Measurements from ENCODE around the gene TLE7.

DNA sequence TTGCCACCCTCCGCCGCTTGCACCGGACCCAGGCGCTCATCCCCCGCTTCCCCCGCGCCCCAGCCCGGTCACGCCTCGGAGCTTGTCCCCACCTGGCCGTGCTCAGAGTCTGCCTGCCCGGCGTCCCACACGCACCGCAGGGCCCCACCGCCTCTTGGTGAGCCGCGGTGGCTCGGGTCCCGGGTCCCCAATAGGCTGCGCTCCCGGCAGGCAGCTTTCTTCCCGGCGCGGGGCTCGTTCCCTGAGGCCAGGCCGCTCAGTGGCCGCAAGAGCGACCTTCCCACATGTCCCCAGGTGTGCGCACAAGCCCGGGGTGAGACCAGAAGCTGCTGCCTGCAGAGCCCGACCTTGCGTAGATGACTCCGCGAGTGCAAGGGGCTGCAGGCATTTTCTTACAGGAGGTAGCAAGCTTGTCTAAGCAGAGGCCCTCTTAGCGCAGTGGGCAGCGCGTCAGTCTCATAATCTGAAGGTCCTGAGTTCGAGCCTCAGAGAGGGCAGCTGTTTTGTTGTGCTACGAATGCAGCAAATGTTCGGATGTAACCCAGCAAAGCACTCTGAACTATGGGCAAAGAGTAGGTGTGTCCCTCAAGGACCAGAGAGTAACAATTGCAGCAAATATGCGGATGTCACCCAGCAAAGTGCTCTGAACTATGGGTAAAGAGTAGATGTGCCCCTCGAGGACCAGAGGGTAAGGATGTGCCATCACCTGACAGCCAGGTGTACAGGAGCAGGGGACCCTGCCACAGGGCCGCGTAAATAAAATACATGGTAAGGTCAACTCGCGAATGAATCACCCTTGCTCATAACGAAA is 15.6 kb downstream of the TLE7 start:
- TF ChIP-seq, protein P1, sequence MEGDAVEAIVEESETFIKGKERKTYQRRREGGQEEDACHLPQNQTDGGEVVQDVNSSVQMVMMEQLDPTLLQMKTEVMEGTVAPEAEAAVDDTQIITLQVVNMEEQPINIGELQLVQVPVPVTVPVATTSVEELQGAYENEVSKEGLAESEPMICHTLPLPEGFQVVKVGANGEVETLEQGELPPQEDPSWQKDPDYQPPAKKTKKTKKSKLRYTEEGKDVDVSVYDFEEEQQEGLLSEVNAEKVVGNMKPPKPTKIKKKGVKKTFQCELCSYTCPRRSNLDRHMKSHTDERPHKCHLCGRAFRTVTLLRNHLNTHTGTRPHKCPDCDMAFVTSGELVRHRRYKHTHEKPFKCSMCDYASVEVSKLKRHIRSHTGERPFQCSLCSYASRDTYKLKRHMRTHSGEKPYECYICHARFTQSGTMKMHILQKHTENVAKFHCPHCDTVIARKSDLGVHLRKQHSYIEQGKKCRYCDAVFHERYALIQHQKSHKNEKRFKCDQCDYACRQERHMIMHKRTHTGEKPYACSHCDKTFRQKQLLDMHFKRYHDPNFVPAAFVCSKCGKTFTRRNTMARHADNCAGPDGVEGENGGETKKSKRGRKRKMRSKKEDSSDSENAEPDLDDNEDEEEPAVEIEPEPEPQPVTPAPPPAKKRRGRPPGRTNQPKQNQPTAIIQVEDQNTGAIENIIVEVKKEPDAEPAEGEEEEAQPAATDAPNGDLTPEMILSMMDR (IDR thresholded peaks at IDR 0.05; ENCODE audit: low read depth, low read length): no peak
- no peak for TF ChIP-seq EZH2phosphoT487 (IDR thresholded peaks at IDR 0.05; ENCODE audit: low read depth)
